H9 (cell line): Measurements from ENCODE around the gene CYBC1. TPM values are rescaled to one million over a fixed set of nuclear protein-coding genes. Genes with fewer than 3 reads are reported as not detected.

ENCODE experiments used
- DNase-seq: peaks from one replicate; pipeline ENCODE4 v3.0.0-alpha.2; 2017
- H2AFZ ChIP-seq: one replicate; pipeline ENCODE4 v1.6.1; 2013; ENCODE audit warnings: mild to moderate bottlenecking, low read length, control low read depth, moderate library complexity
- H2AK5ac ChIP-seq: 2 replicates; pipeline ENCODE4 v1.6.1; 2013; ENCODE audit warnings: low read length, control low read depth, mixed read lengths; ENCODE audit not compliant: insufficient read length
- H2BK120ac ChIP-seq: one replicate; pipeline ENCODE4 v1.6.1; 2013; ENCODE audit warnings: low read depth, mild to moderate bottlenecking, low read length, control low read depth, inconsistent platforms; ENCODE audit not compliant: poor library complexity, severe bottlenecking
- H2BK12ac ChIP-seq: 2 replicates; pipeline ENCODE4 v1.6.1; 2013; ENCODE audit warnings: low read length, control low read depth, mixed read lengths, low read depth; ENCODE audit not compliant: insufficient read length
- H2BK15ac ChIP-seq: 2 replicates; pipeline ENCODE4 v1.6.1; 2013; ENCODE audit warnings: low read depth, low read length, control low read depth
- H2BK20ac ChIP-seq: one replicate; pipeline ENCODE4 v1.6.1; 2013; ENCODE audit warnings: low read depth, mild to moderate bottlenecking, low read length, control low read depth, inconsistent platforms; ENCODE audit not compliant: poor library complexity, severe bottlenecking
- H2BK5ac ChIP-seq: 2 replicates; pipeline ENCODE4 v1.6.1; 2013; ENCODE audit warnings: low read length, control low read depth, mixed read lengths; ENCODE audit not compliant: insufficient read length
- H3K14ac ChIP-seq: 2 replicates; pipeline ENCODE4 v1.6.1; 2013; ENCODE audit warnings: low read length, control low read depth; ENCODE audit not compliant: insufficient read depth
- H3K18ac ChIP-seq: 2 replicates; pipeline ENCODE4 v1.6.1; 2013; ENCODE audit warnings: low read depth, mild to moderate bottlenecking, mixed read lengths, low read length, control low read depth; ENCODE audit not compliant: insufficient read length
- H3K23ac ChIP-seq: 2 replicates; pipeline ENCODE4 v1.6.1; 2013; ENCODE audit warnings: low read length, control low read depth, mixed read lengths, low read depth; ENCODE audit not compliant: insufficient read length
- H3K23me2 ChIP-seq: 2 replicates; pipeline ENCODE4 v1.6.1; 2013; ENCODE audit warnings: low read depth, mild to moderate bottlenecking, mixed read lengths, low read length, control low read depth; ENCODE audit not compliant: insufficient read length, poor library complexity, severe bottlenecking
- H3K27ac ChIP-seq: 2 replicates; pipeline ENCODE4 v1.5.1; 2013; ENCODE audit warnings: low read length, control low read depth, mixed read lengths, low read depth; ENCODE audit not compliant: insufficient read length
- H3K27me3 ChIP-seq: 2 replicates; pipeline ENCODE4 v1.6.1; 2013; ENCODE audit warnings: low read length, control low read depth, inconsistent platforms; ENCODE audit not compliant: insufficient read depth
- H3K4ac ChIP-seq: 2 replicates; pipeline ENCODE4 v1.6.1; 2013; ENCODE audit warnings: low read depth, mild to moderate bottlenecking, control low read depth, inconsistent platforms, low read length, moderate library complexity
- H3K4me1 ChIP-seq: 2 replicates; pipeline ENCODE4 v1.6.1; 2013; ENCODE audit warnings: low read length, control low read depth, inconsistent platforms; ENCODE audit not compliant: insufficient read depth
- H3K4me2 ChIP-seq: 2 replicates; pipeline ENCODE4 v1.6.1; 2013; ENCODE audit warnings: low read length, control low read depth, mixed read lengths; ENCODE audit not compliant: insufficient read length, insufficient read depth
- H3K56ac ChIP-seq: 2 replicates; pipeline ENCODE4 v1.6.1; 2013; ENCODE audit warnings: low read depth, mild to moderate bottlenecking, mixed read lengths, low read length, control low read depth; ENCODE audit not compliant: insufficient read length
- H3K79me1 ChIP-seq: 2 replicates; pipeline ENCODE4 v1.6.1; 2013; ENCODE audit warnings: low read depth, mild to moderate bottlenecking, moderate library complexity, low read length, control low read depth, inconsistent platforms; ENCODE audit not compliant: insufficient read depth, poor library complexity, severe bottlenecking
- H3K79me2 ChIP-seq: 2 replicates; pipeline ENCODE4 v1.6.1; 2013; ENCODE audit warnings: low read length, control low read depth, inconsistent platforms; ENCODE audit not compliant: insufficient read depth
- H3K9ac ChIP-seq: 2 replicates; pipeline ENCODE4 v1.6.1; 2013; ENCODE audit warnings: low read length, control low read depth, mixed read lengths; ENCODE audit not compliant: insufficient read length; ENCODE audit errors: extremely low read depth
- H3K9me3 ChIP-seq: one replicate; pipeline ENCODE4 v1.6.1; 2013; ENCODE audit warnings: low read depth, low read length, inconsistent platforms; ENCODE audit not compliant: control insufficient read depth
- H3T11ph ChIP-seq: one replicate; pipeline ENCODE4 v1.6.1; 2013; ENCODE audit warnings: mild to moderate bottlenecking, low read length, control low read depth, inconsistent platforms
- H4K20me1 ChIP-seq: one replicate; pipeline ENCODE4 v1.6.1; 2013; ENCODE audit not compliant: control insufficient read depth, insufficient read length, insufficient read depth
- H4K5ac ChIP-seq: 2 replicates; pipeline ENCODE4 v1.6.1; 2013; ENCODE audit warnings: low read depth, mild to moderate bottlenecking, mixed read lengths, low read length, control low read depth; ENCODE audit not compliant: insufficient read length
- H4K8ac ChIP-seq: replicated peaks from 2 replicates; pipeline ENCODE4 v1.6.1; 2013; ENCODE audit warnings: low read length, control low read depth, mixed read lengths, low read depth; ENCODE audit not compliant: insufficient read length
- H4K91ac ChIP-seq: 2 replicates; pipeline ENCODE4 v1.6.1; 2013; ENCODE audit warnings: low read depth, mild to moderate bottlenecking, moderate library complexity, mixed read lengths, low read length, control low read depth; ENCODE audit not compliant: insufficient read length
- H3K27ac Mint-ChIP-seq, 3 experiments: 2 replicates in 2 of 3; 3 replicates in 1 of 3; pipeline ENCODE4 v1.8.0; 2020 to 2021; ENCODE audit warnings: mixed read lengths in 3 of 3, mild to moderate bottlenecking in 1 of 3, moderate library complexity in 1 of 3
- H3K27me3 Mint-ChIP-seq: 2 replicates; pipeline ENCODE4 v1.8.0; 2021; ENCODE audit warnings: low read depth, mild to moderate bottlenecking, moderate library complexity, mixed read lengths
- H3K36me3 Mint-ChIP-seq, 3 experiments: 2 replicates in 2 of 3; 3 replicates in 1 of 3; pipeline ENCODE4 v1.8.0; 2020 to 2021; ENCODE audit warnings: low read depth in 3 of 3, mixed read lengths in 3 of 3; ENCODE audit not compliant: insufficient read depth in 1 of 3
- H3K4me1 Mint-ChIP-seq, 2 experiments: 2 replicates each; pipeline ENCODE4 v1.8.0; 2020; ENCODE audit warnings: mixed read lengths in 2 of 2
- H3K4me3 Mint-ChIP-seq, 2 experiments: 2 replicates in 1 of 2; 3 replicates in 1 of 2; pipeline ENCODE4 v1.8.0; 2020 to 2021; ENCODE audit warnings: mild to moderate bottlenecking in 2 of 2, mixed read lengths in 2 of 2, moderate library complexity in 1 of 2
- H3K9me3 Mint-ChIP-seq, 2 experiments: 2 replicates in 1 of 2; 3 replicates in 1 of 2; pipeline ENCODE4 v1.8.0; 2020; ENCODE audit warnings: mild to moderate bottlenecking in 2 of 2, mixed read lengths in 2 of 2, moderate library complexity in 1 of 2
- CTCF ChIP-seq: fragments of 200-600 bp; sonication (generic); conservative IDR thresholded peaks from 3 replicates; pipeline ENCODE4 v1.8.0; 2021; ENCODE audit warnings: antibody characterized with exemption, mild to moderate bottlenecking
- WGBS: extraction: QIAGEN DNeasy Blood & Tissue Kit; methylation state at CpG from one replicate; pipeline ENCODE4 v1.1.7; 2013; ENCODE audit warnings: missing lambda C conversion rate, low lambda C conversion rate, mixed read lengths; ENCODE audit not compliant: insufficient read length; ENCODE audit errors: extremely low coverage; 5-methylcytosine and 5-hydroxymethylcytosine counted together
- total RNA-seq: library from RNA; stranded (reverse); gene quantifications from 2 replicates; pipeline ENCODE4 v1.2.1, GENCODE V29; 2021

Gene CYBC1
- total RNA-seq, 1 experiment from 2014 or later: 81.7 TPM

- Histone ChIP-seq H3K23ac (no peak overlapping the region), H3K79me2 (no peaks in the 10 kb centered on the region), H2AFZ (no peak overlapping the region), H3K23me2 (no peaks in the 10 kb centered on the region), H3K27me3 (no peaks in the 10 kb centered on the region; the same call in 1 of the 2 replicates), H3K14ac (no peak overlapping the region), H4K20me1 (peaks cover under 1% of the 10 kb centered on the region), H4K5ac (no peak overlapping the region), H2BK12ac (no peak overlapping the region), H2BK5ac (no peak overlapping the region), H3K9me3 (no peaks in the 10 kb centered on the region), H3T11ph (no peak overlapping the region), H3K9ac (no peak overlapping the region), H2BK20ac (no peak overlapping the region), H3K4ac (no peak overlapping the region), H4K91ac (no peak overlapping the region), H2BK15ac (no peak overlapping the region), H2BK120ac (no peak overlapping the region), H3K56ac (no peak overlapping the region), H3K27ac (no peak overlapping the region), H3K4me1 (no peaks in the 10 kb centered on the region), H4K8ac (no peak overlapping the region), H3K18ac (no peak overlapping the region), H3K4me2 (no peak overlapping the region), H3K79me1 (no peaks in the 10 kb centered on the region), H2AK5ac (no peak overlapping the region)
- WGBS: no CpG with 5 or more reads among the region's 15 CpGs
- no peak for TF ChIP-seq CTCF
- Mint-ChIP-seq H3K27ac (no peak overlapping the region), H3K36me3 (peaks cover 6 to 27% (median 21%) of the 10 kb centered on the region in 3 experiments), H3K9me3 (peaks cover 0 to 2% of the 10 kb centered on the region in 2 experiments; a peak in 1 of 5 replicates), H3K4me1 (peaks cover 8 to 16% of the 10 kb centered on the region in 2 experiments), H3K4me3 (no peak overlapping the region), H3K27me3 (peaks cover 10% of the 10 kb centered on the region)
- DNase-seq: no peak
These were observed 41.0 kb upstream of the CYBC1 start for GRCh38 chr17:82491533-82491932.
